Endothelial cell of umbilical vein (primary cell): ENCODE results near the gene PNPLA2. TPM values are rescaled to one million over a fixed set of nuclear protein-coding genes. Genes with fewer than 3 reads are reported as not detected.

Experiments
- BruUV-seq: library from RNA; stranded (reverse); fragments of 400-500 nt; replicated peaks from 2 replicates; lab custom pipeline; 2021; lab: Mats Ljungman, UMichigan
- CTCF ChIA-PET: fragments of 300-600, 350-600 bp; sonication (Branson Sonifier 250); formaldehyde crosslinking; loops from one replicate; lab custom pipeline; 2021; ENCODE audit warnings: antibody characterized with exemption, inconsistent platforms; lab: Charles Lee
- POLR2A ChIA-PET: fragments of 300-600, 350-600 bp; sonication (Branson Sonifier 250); formaldehyde crosslinking; loops from one replicate; lab custom pipeline; 2021; ENCODE audit warnings: antibody characterized with exemption, inconsistent platforms; lab: Charles Lee
- DNase-seq: peaks from one replicate; pipeline ENCODE4 v3.0.0-alpha.2; 2011; ENCODE audit warnings: low read depth, low spot score
- FAIRE-seq: peaks from 2 replicates; lab custom pipeline; 2011; peaks lifted over from hg19 to GRCh38; lab: Jason Lieb, UNC
- H2AFZ ChIP-seq: 2 replicates; pipeline ENCODE4 v1.6.0; 2012; ENCODE audit warnings: low read depth, low read length, control low read depth, inconsistent platforms
- H3K27ac ChIP-seq: 2 replicates; pipeline ENCODE4 v1.5.1; 2011; ENCODE audit warnings: low read depth, mild to moderate bottlenecking, control low read depth, low read length, moderate library complexity; ENCODE audit not compliant: insufficient read depth
- H3K27me3 ChIP-seq, 2 experiments: 2 replicates each; pipeline versions ENCODE4 v1.6.0 to v1.6.1; 2011; ENCODE audit warnings: low read length in 2 of 2, mixed read lengths in 1 of 2; ENCODE audit not compliant: control insufficient read depth in 2 of 2, insufficient read depth in 2 of 2
- H3K36me3 ChIP-seq, 2 experiments: 2 replicates in 1 of 2; 3 replicates in 1 of 2; pipeline ENCODE4 v1.5.1; 2011; ENCODE audit warnings: low read length in 2 of 2, mild to moderate bottlenecking in 1 of 2, moderate library complexity in 1 of 2; ENCODE audit not compliant: control insufficient read depth in 2 of 2, insufficient read depth in 2 of 2; ENCODE audit errors: extremely low read depth in 1 of 2
- H3K4me1 ChIP-seq: 3 replicates; pipeline ENCODE4 v1.5.1; 2011; ENCODE audit warnings: mild to moderate bottlenecking, low read length; ENCODE audit not compliant: control insufficient read depth, insufficient read depth; ENCODE audit errors: extremely low read depth
- H3K4me2 ChIP-seq: 2 replicates; pipeline ENCODE4 v1.6.1; 2011; ENCODE audit warnings: low read length, control low read depth, mixed read lengths; ENCODE audit not compliant: insufficient read depth
- H3K4me3 ChIP-seq, 3 experiments: fragments of 200-600 bp in 1 of 3; sonication (generic), shearing (Covaris generic) in 1 of 3; replicated peaks in 1 of 3; 2 replicates each; pipeline ENCODE4 v1.5.1; 2011 to 2016; ENCODE audit warnings: control low read depth in 3 of 3, low read length in 3 of 3, mild to moderate bottlenecking in 2 of 3, inconsistent platforms in 1 of 3, low read depth in 1 of 3, moderate library complexity in 1 of 3; ENCODE audit not compliant: insufficient read depth in 1 of 3
- H3K79me2 ChIP-seq: 2 replicates; pipeline ENCODE4 v1.6.0; 2012; ENCODE audit warnings: low read length, inconsistent platforms; ENCODE audit not compliant: control insufficient read depth, insufficient read depth
- H3K9ac ChIP-seq: replicated peaks from 2 replicates; pipeline ENCODE3; 2011; ENCODE audit warnings: low read length, control low read depth; ENCODE audit not compliant: insufficient read depth; ENCODE audit errors: extremely low read depth
- H3K9me1 ChIP-seq: replicated peaks from 3 replicates; pipeline ENCODE4 v1.6.0; 2011; ENCODE audit warnings: mild to moderate bottlenecking, low read length; ENCODE audit not compliant: control insufficient read depth, insufficient read depth; ENCODE audit errors: extremely low read depth
- H3K9me3 ChIP-seq: replicated peaks from 2 replicates; pipeline ENCODE4 v1.5.1; 2012; ENCODE audit warnings: low read length, inconsistent platforms; ENCODE audit not compliant: control insufficient read depth, insufficient read depth
- H4K20me1 ChIP-seq: replicated peaks from 2 replicates; pipeline ENCODE3; 2011; ENCODE audit warnings: mild to moderate bottlenecking, low read length; ENCODE audit not compliant: control insufficient read depth, insufficient read depth; ENCODE audit errors: extremely low read depth
- EZH2 ChIP-seq: IDR thresholded peaks from 2 replicates; pipeline ENCODE4 v1.6.1; 2012; ENCODE audit warnings: borderline replicate concordance, low read depth, mild to moderate bottlenecking, moderate library complexity, low read length, inconsistent platforms; ENCODE audit not compliant: severe bottlenecking
- FOS ChIP-seq: IDR thresholded peaks from 2 replicates; pipeline ENCODE4 v1.6.1; 2011; ENCODE audit warnings: mild to moderate bottlenecking, low read length, moderate library complexity, borderline replicate concordance; ENCODE audit not compliant: insufficient read depth
- GATA2 ChIP-seq: IDR thresholded peaks from 2 replicates; pipeline ENCODE4 v1.7.0; 2011; ENCODE audit warnings: low read depth, mild to moderate bottlenecking, moderate library complexity, mixed read lengths, low read length; ENCODE audit not compliant: insufficient read length, insufficient read depth
- JUN ChIP-seq: IDR thresholded peaks from 2 replicates; pipeline ENCODE4 v1.6.1; 2011; ENCODE audit warnings: borderline replicate concordance, low read depth; ENCODE audit not compliant: insufficient read length, insufficient read depth
- MAX ChIP-seq: IDR thresholded peaks from 2 replicates; pipeline ENCODE4 v1.6.1; 2011; ENCODE audit not compliant: insufficient read depth, insufficient read length
- MYC ChIP-seq: IDR thresholded peaks from one replicate; pipeline ENCODE4 v1.6.1; 2011; ENCODE audit warnings: mild to moderate bottlenecking, low read depth, low read length
- POLR2A ChIP-seq: IDR thresholded peaks from 2 replicates; pipeline ENCODE4 v1.6.1; 2012; ENCODE audit warnings: low read depth, mild to moderate bottlenecking, control low read depth, low read length
- POLR2AphosphoS5 ChIP-seq: IDR thresholded peaks from 2 replicates; pipeline ENCODE4 v1.6.1; 2012; ENCODE audit warnings: low read depth, mild to moderate bottlenecking, control low read depth, low read length, moderate library complexity; ENCODE audit not compliant: insufficient read depth
- dilution Hi-C: fragments of 300-500 bp; cut with MboI; formaldehyde crosslinking; loops from one replicate; pipeline ENCODE4 v1.15.0; 2019; ENCODE audit warnings: low sequenced_read_pairs; ENCODE audit not compliant: extremely low pct_ligation_motif_present
- intact Hi-C: fragments of 100-400 bp; cut with micrococcal nuclease; formaldehyde crosslinking; loops from one replicate; pipeline ENCODE4 v1.10.0; 2022
- polyA plus RNA-seq, 4 experiments: library from polyadenylated mRNA; depleted of rRNA in 3 of 4; stranded (reverse) in 3 of 4; unstranded in 1 of 4; fragments of >200 nt; gene quantifications; 2 replicates each; pipeline versions ENCODE4 v1.2.1 to v1.2.3, GENCODE V29; 2011 to 2012; ENCODE audit warnings: missing spikeins in 1 of 4
- total RNA-seq: library from RNA; stranded (reverse); gene quantifications from 2 replicates; pipeline ENCODE4 v1.2.3, GENCODE V29; 2021
- TF ChIP-seq, protein P1 (sequence below), 2 donors: IDR thresholded peaks; 1 replicate in 1 of 2; 2 replicates in 1 of 2; pipeline ENCODE4 v1.5.1; 2011; ENCODE audit warnings: low read length in 2 of 2, mild to moderate bottlenecking in 2 of 2, moderate library complexity in 2 of 2, control low read depth in 1 of 2, inconsistent platforms in 1 of 2, low read depth in 1 of 2; ENCODE audit not compliant: insufficient read depth in 1 of 2; ENCODE audit errors: extremely low read depth in 1 of 2

The PNPLA2 gene
- total and polyA plus RNA-seq, 2 donors (not counting 3 experiments of a cell fraction or from before 2014, with no cell fraction given): 73.1 to 75.6 TPM

DNA sequence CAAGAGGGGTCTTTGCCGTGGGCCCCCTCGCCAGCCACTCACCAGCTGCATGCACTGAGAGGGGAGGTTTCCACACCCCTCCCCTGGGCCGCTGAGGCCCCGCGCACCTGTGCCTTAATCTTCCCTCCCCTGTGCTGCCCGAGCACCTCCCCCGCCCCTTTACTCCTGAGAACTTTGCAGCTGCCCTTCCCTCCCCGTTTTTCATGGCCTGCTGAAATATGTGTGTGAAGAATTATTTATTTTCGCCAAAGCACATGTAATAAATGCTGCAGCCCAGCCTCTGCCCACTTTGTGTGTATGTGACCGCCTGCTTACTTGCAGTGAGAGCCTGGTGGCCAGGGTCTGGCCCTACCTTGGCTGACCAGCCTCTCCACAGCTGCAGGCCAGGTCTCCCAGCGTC is 6.2 kb downstream of the PNPLA2 start:
- TF ChIP-seq MAX (no peak), MYC (no peak), GATA2 (no peak), POLR2A (no peak), EZH2 (no peak), JUN (no peak), FOS (no peak), POLR2AphosphoS5 (no peak)
- TF ChIP-seq, protein P1, sequence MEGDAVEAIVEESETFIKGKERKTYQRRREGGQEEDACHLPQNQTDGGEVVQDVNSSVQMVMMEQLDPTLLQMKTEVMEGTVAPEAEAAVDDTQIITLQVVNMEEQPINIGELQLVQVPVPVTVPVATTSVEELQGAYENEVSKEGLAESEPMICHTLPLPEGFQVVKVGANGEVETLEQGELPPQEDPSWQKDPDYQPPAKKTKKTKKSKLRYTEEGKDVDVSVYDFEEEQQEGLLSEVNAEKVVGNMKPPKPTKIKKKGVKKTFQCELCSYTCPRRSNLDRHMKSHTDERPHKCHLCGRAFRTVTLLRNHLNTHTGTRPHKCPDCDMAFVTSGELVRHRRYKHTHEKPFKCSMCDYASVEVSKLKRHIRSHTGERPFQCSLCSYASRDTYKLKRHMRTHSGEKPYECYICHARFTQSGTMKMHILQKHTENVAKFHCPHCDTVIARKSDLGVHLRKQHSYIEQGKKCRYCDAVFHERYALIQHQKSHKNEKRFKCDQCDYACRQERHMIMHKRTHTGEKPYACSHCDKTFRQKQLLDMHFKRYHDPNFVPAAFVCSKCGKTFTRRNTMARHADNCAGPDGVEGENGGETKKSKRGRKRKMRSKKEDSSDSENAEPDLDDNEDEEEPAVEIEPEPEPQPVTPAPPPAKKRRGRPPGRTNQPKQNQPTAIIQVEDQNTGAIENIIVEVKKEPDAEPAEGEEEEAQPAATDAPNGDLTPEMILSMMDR (IDR thresholded peaks at IDR 0.05; ENCODE audit: extremely low read depth in 1 of 2, insufficient read depth in 1 of 2, low read depth in 1 of 2, low read length in 2 of 2): no peak
- DNase-seq (no peak), FAIRE-seq (no peak)
- no peak overlapping the region for H3K4me3 ChIP-seq
- H3K79me2 ChIP-seq: peaks cover 18% of the 10 kb centered on the region
- CTCF ChIA-PET: no interaction called here
- H4K20me1 ChIP-seq: no peaks in the 10 kb centered on the region
- peaks cover 4 to 17% of the 10 kb centered on the region in 2 experiments for H3K36me3 ChIP-seq
- intact Hi-C loops: no loop called here
- BruUV-seq: no TSS peak
- H2AFZ ChIP-seq: no peak overlapping the region
- no peak overlapping the region for H3K4me2 ChIP-seq
- POLR2A ChIA-PET: no interaction called here
- H3K4me1 ChIP-seq: peaks cover 43% of the 10 kb centered on the region
- no peaks in the 10 kb centered on the region for H3K9me1 ChIP-seq
- no peak overlapping the region for H3K27ac ChIP-seq
- no peak overlapping the region for H3K9ac ChIP-seq
- dilution Hi-C loops: no loop called here
- no peaks in the 10 kb centered on the region for H3K9me3 ChIP-seq
- no peaks in the 10 kb centered on the region for H3K27me3 ChIP-seq
